Fibroblast of lung (primary cell): ENCODE data around the gene PRPSAP1. TPM values are rescaled to one million over a fixed set of nuclear protein-coding genes. Genes with fewer than 3 reads are reported as not detected.

Source experiments
- DNase-seq, 2 donors: peaks; one replicate each; pipeline versions ENCODE4 v3.0.0 to v3.0.0-alpha.2; 2010; ENCODE audit warnings: low read depth in 2 of 2
- H2AFZ ChIP-seq: 2 replicates; pipeline ENCODE4 v1.5.1; 2012; ENCODE audit warnings: low read length, control low read depth, inconsistent platforms
- H3K27ac ChIP-seq: 2 replicates; pipeline ENCODE4 v1.5.1; 2011; ENCODE audit warnings: low read length, control low read depth; ENCODE audit not compliant: insufficient read depth
- H3K27me3 ChIP-seq: 2 replicates; pipeline ENCODE4 v1.5.1; 2011; ENCODE audit warnings: mild to moderate bottlenecking, low read length; ENCODE audit not compliant: control insufficient read depth, insufficient read depth
- H3K36me3 ChIP-seq: 2 replicates; pipeline ENCODE4 v1.5.1; 2011; ENCODE audit warnings: low read length; ENCODE audit not compliant: control insufficient read depth, insufficient read depth
- H3K4me1 ChIP-seq: 2 replicates; pipeline ENCODE4 v1.5.1; 2011; ENCODE audit warnings: low read length; ENCODE audit not compliant: control insufficient read depth, insufficient read depth; ENCODE audit errors: extremely low read depth
- H3K4me2 ChIP-seq: 2 replicates; pipeline ENCODE4 v1.5.1; 2011; ENCODE audit warnings: low read length, control low read depth; ENCODE audit not compliant: insufficient read depth; ENCODE audit errors: extremely low read depth
- H3K4me3 ChIP-seq, 4 experiments: fragments of 200-600 bp in 1 of 4; sonication (generic) in 1 of 4; replicated peaks in 1 of 4; 2 replicates each; pipeline ENCODE4 v1.5.1; 2011 to 2016; ENCODE audit warnings: low read length in 4 of 4, low read depth in 3 of 4, mild to moderate bottlenecking in 3 of 4, control low read depth in 2 of 4, inconsistent platforms in 1 of 4, mixed read lengths in 1 of 4; ENCODE audit not compliant: insufficient read depth in 1 of 4; ENCODE audit errors: control extremely low read depth in 1 of 4
- H3K79me2 ChIP-seq: 2 replicates; pipeline ENCODE4 v1.5.1; 2012; ENCODE audit warnings: mild to moderate bottlenecking, low read length, inconsistent platforms; ENCODE audit not compliant: control insufficient read depth, insufficient read depth
- H3K9ac ChIP-seq: 2 replicates; pipeline ENCODE4 v1.5.1; 2011; ENCODE audit warnings: mild to moderate bottlenecking, low read length, control low read depth; ENCODE audit not compliant: insufficient read depth
- H3K9me3 ChIP-seq: 2 replicates; pipeline ENCODE4 v1.5.1; 2012; ENCODE audit warnings: low read depth, low read length; ENCODE audit not compliant: control insufficient read depth, insufficient read depth
- H4K20me1 ChIP-seq: 2 replicates; pipeline ENCODE4 v1.5.1; 2011; ENCODE audit warnings: low read length; ENCODE audit not compliant: control insufficient read depth, insufficient read depth; ENCODE audit errors: extremely low read depth
- EZH2 ChIP-seq: IDR thresholded peaks from 2 replicates; pipeline ENCODE4 v1.5.1; 2012; ENCODE audit warnings: low read length, control low read depth, mild to moderate bottlenecking; ENCODE audit errors: missing control alignments
- polyA plus RNA-seq, 2 donors: library from polyadenylated mRNA; depleted of rRNA in 1 of 2; stranded (reverse) in 1 of 2; unstranded in 1 of 2; fragments of >200 nt; gene quantifications; 2 replicates each; pipeline ENCODE4 v1.2.1, GENCODE V29; 2011 to 2012; ENCODE audit warnings: missing spikeins in 1 of 2
- total RNA-seq: library from RNA; depleted of rRNA; stranded (reverse); fragments of >200 nt; gene quantifications from 2 replicates; pipeline ENCODE4 v1.2.1, GENCODE V29; 2014
- TF ChIP-seq, protein P1 (sequence below), 2 donors: IDR thresholded peaks in 1 of 2; conservative IDR thresholded peaks in 1 of 2; 1 replicate in 1 of 2; 2 replicates in 1 of 2; pipeline ENCODE4 v1.5.1; 2011 to 2012; ENCODE audit warnings: low read length in 2 of 2, control low read depth in 1 of 2, inconsistent platforms in 1 of 2, low read depth in 1 of 2, mild to moderate bottlenecking in 1 of 2

PRPSAP1 gene
- total and polyA plus RNA-seq, 2 donors (not counting 1 experiment from before 2014, with no cell fraction given) = 32.7 to 56.9 TPM

DNA sequence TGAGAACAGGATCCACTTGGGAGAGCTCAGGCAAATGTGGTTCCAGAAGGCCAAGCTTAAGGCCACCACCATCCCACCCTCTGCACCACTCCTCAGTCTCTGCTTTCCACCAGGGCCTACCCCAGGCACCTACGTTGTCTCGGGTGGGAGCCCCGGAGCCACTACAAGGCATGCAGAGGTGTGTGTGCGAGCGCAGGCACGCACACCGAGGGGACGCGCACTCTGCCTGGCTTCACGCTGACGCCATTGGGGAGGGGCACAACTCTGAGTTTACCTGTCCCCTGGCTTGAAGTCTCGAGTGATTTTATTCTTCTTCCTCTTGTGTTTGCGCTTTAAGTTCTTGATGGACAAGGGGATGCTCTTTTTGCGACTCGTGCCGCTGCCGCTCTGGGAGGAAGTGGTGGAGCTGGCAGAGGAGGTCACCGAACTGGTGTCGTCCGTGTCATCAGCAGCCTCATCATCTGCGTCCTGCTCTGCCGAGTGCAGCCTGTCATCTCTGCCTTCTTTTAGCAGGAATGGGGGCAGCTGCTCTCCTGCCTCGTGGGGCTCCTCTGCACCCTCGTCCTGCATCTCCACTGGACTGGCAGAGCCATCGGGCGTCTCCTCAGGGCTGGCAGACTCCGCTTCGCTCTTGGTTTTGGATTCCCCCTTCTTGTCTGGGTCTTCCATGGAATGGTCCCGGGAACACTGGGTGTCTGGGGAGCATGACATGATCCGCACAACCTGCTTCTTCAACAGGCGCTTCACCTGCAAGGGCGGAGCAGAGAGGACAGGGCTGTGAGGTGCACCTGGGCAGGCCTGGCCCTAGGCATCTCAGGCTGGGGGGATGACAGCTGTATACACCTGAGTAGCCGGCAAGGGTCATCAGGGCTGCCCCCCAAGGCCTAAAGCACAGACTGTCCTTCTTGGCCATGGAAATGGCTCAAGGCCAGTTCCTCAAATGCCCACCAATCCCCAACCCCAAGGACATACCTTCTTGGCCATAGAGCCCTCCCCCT lies 45.8 kb upstream of the PRPSAP1 start:
- no peak for DNase-seq
- Histone ChIP-seq H3K79me2 (no peaks in the 10 kb centered on the region), H2AFZ (no peak overlapping the region), H3K27me3 (no peaks in the 10 kb centered on the region), H3K9ac (no peak overlapping the region), H4K20me1 (no peaks in the 10 kb centered on the region), H3K4me1 (peaks cover 2% of the 10 kb centered on the region), H3K4me3 (no peak overlapping the region), H3K9me3 (no peaks in the 10 kb centered on the region), H3K27ac (no peak overlapping the region), H3K36me3 (peaks cover 36% of the 10 kb centered on the region), H3K4me2 (no peak overlapping the region)
- no peak for TF ChIP-seq EZH2
- TF ChIP-seq, protein P1, sequence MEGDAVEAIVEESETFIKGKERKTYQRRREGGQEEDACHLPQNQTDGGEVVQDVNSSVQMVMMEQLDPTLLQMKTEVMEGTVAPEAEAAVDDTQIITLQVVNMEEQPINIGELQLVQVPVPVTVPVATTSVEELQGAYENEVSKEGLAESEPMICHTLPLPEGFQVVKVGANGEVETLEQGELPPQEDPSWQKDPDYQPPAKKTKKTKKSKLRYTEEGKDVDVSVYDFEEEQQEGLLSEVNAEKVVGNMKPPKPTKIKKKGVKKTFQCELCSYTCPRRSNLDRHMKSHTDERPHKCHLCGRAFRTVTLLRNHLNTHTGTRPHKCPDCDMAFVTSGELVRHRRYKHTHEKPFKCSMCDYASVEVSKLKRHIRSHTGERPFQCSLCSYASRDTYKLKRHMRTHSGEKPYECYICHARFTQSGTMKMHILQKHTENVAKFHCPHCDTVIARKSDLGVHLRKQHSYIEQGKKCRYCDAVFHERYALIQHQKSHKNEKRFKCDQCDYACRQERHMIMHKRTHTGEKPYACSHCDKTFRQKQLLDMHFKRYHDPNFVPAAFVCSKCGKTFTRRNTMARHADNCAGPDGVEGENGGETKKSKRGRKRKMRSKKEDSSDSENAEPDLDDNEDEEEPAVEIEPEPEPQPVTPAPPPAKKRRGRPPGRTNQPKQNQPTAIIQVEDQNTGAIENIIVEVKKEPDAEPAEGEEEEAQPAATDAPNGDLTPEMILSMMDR (conservative IDR thresholded peaks at IDR 0.05 in 1 of 2, IDR thresholded peaks at IDR 0.05 in 1 of 2; ENCODE audit: low read depth in 1 of 2, low read length in 2 of 2) = no peak

DNA sequence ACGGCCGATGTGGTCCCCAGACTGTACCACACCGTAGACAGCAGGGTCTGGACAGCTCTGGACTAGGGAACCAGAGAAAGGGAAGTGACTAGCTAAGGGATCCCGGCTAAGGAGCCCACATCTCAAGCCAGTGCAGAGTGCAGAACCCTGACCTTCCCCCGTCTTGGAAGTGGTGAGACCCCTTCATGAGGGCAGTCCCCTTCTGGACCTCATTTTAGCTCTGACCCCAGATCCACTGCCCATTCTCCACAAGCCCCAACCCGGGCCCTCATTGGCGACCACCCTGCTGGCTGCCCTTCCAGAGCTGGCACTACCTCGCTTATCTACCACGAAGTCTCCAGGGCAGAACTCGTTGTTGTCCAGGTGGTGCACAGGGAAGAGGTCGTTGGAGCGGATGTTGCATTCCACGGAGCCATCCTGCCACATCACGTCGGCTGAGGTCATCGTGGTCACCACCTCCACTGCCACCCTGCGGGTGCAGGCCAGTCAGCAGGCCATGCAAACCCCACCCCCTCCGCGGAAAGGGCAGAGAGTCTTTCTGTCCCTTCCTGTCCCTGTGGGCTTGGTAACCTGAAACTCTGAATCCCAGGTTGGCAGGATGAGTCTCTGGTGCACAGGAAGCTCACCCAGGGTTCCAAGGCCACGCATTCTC lies 44.9 kb upstream of the PRPSAP1 start:
- Histone ChIP-seq H3K79me2 (no peaks in the 10 kb centered on the region), H3K4me2 (no peak overlapping the region), H3K9ac (no peak overlapping the region), H3K36me3 (peaks cover 36% of the 10 kb centered on the region), H4K20me1 (no peaks in the 10 kb centered on the region), H3K4me1 (peaks cover 2% of the 10 kb centered on the region), H3K4me3 (no peak overlapping the region), H3K27ac (no peak overlapping the region), H3K9me3 (no peaks in the 10 kb centered on the region), H2AFZ (no peak overlapping the region), H3K27me3 (no peaks in the 10 kb centered on the region)
- TF ChIP-seq, protein P1 (conservative IDR thresholded peaks at IDR 0.05 in 1 of 2, IDR thresholded peaks at IDR 0.05 in 1 of 2; ENCODE audit: low read depth in 1 of 2, low read length in 2 of 2) = no peak
- TF ChIP-seq EZH2 = no peak
- DNase-seq = no peak
